GM23248 (cell line): Measurements from ENCODE around the gene TTI1. TPM values are rescaled to one million over a fixed set of nuclear protein-coding genes. Genes with fewer than 3 reads are reported as not detected.

Source experiments
- DNase-seq: peaks from one replicate; pipeline ENCODE4 v3.0.0-alpha.2; 2015
- H2AFZ ChIP-seq: fragments of 200-600 bp; sonication (generic); 2 replicates; pipeline ENCODE4 v1.6.1; 2016; ENCODE audit warnings: antibody characterized with exemption
- H3F3A ChIP-seq: fragments of 200-600 bp; sonication (generic); 2 replicates; pipeline ENCODE4 v1.6.1; 2016; ENCODE audit warnings: mild to moderate bottlenecking, antibody characterized with exemption, mixed run types; ENCODE audit not compliant: insufficient read depth
- H3K27ac ChIP-seq: fragments of 200-600 bp; sonication (generic); 2 replicates; pipeline ENCODE4 v1.5.1; 2016; ENCODE audit warnings: mild to moderate bottlenecking
- H3K27me3 ChIP-seq: fragments of 200-600 bp; sonication (generic); replicated peaks from 2 replicates; pipeline ENCODE4 v1.6.1; 2016; ENCODE audit warnings: mild to moderate bottlenecking; ENCODE audit not compliant: insufficient read depth
- H3K36me3 ChIP-seq: fragments of 200-600 bp; sonication (generic); 2 replicates; pipeline ENCODE4 v1.6.1; 2016; ENCODE audit warnings: low read depth, mild to moderate bottlenecking
- H3K4me1 ChIP-seq: fragments of 200-600 bp; sonication (generic); 2 replicates; pipeline ENCODE4 v1.6.1; 2016; ENCODE audit warnings: mild to moderate bottlenecking; ENCODE audit not compliant: insufficient read depth
- H3K4me2 ChIP-seq: fragments of 200-600 bp; sonication (generic); one replicate; pipeline ENCODE4 v1.6.1; 2016; ENCODE audit warnings: mild to moderate bottlenecking; ENCODE audit not compliant: unreplicated experiment
- H3K4me3 ChIP-seq: fragments of 200-600 bp; sonication (generic); 2 replicates; pipeline ENCODE4 v1.5.1; 2016; ENCODE audit warnings: mild to moderate bottlenecking
- H3K79me2 ChIP-seq: fragments of 200-600 bp; sonication (generic); 2 replicates; pipeline ENCODE4 v1.6.1; 2016; ENCODE audit warnings: mild to moderate bottlenecking; ENCODE audit not compliant: insufficient read depth
- H3K9ac ChIP-seq: fragments of 200-600 bp; sonication (generic); 2 replicates; pipeline ENCODE4 v1.6.1; 2016; ENCODE audit warnings: mild to moderate bottlenecking
- H3K9me2 ChIP-seq: fragments of 200-600 bp; sonication (generic); 2 replicates; pipeline ENCODE4 v1.6.1; 2016; ENCODE audit warnings: mixed run types, mild to moderate bottlenecking, moderate library complexity; ENCODE audit not compliant: insufficient read depth
- H3K9me3 ChIP-seq: fragments of 200-600 bp; sonication (generic); one replicate; pipeline ENCODE4 v1.6.1; 2017; ENCODE audit warnings: low read depth
- H4K20me1 ChIP-seq: fragments of 200-600 bp; sonication (generic); 2 replicates; pipeline ENCODE4 v1.6.0; 2016; ENCODE audit not compliant: insufficient read depth
- EZH2 ChIP-seq: fragments of 200-600 bp; sonication (generic); IDR thresholded peaks from 2 replicates; pipeline ENCODE4 v1.6.1; 2018; ENCODE audit warnings: antibody characterized with exemption, mild to moderate bottlenecking; ENCODE audit not compliant: insufficient read depth, poor library complexity, severe bottlenecking
- EZH2phosphoT487 ChIP-seq: fragments of 200-600 bp; sonication (generic); IDR thresholded peaks from 2 replicates; pipeline ENCODE4 v1.6.1; 2018; ENCODE audit warnings: antibody characterized with exemption, moderate library complexity, mild to moderate bottlenecking, low read depth; ENCODE audit not compliant: insufficient read depth
- WGBS, 2 experiments: methylation state at CpG; one replicate each; pipeline ENCODE4 v1.1.6; 2015 to 2017; ENCODE audit warnings: low lambda C conversion rate in 2 of 2, low coverage in 1 of 2; ENCODE audit errors: missing lambda C conversion rate in 2 of 2; 5-methylcytosine and 5-hydroxymethylcytosine counted together
- in situ Hi-C: fragments of 300-500 bp; cut with MboI; formaldehyde crosslinking; loops from 2 replicates; pipeline ENCODE4 v1.15.0; 2020
- polyA plus RNA-seq: library from polyadenylated mRNA; unstranded; fragments of >200 nt; fragmentation: Nextera tagmentation; extraction: Ambion mirVana; gene quantifications from 2 replicates; pipeline ENCODE4 v1.2.1, GENCODE V29; 2016
- total RNA-seq: library from RNA; depleted of rRNA; stranded (reverse); fragments of >200 nt; shearing (Covaris generic); gene quantifications from 2 replicates; pipeline ENCODE4 v1.2.3, GENCODE V29; 2014

The TTI1 gene
- total and polyA plus RNA-seq, 2 experiments from 2014 or later, result 12.1 to 12.2 TPM

DNA sequence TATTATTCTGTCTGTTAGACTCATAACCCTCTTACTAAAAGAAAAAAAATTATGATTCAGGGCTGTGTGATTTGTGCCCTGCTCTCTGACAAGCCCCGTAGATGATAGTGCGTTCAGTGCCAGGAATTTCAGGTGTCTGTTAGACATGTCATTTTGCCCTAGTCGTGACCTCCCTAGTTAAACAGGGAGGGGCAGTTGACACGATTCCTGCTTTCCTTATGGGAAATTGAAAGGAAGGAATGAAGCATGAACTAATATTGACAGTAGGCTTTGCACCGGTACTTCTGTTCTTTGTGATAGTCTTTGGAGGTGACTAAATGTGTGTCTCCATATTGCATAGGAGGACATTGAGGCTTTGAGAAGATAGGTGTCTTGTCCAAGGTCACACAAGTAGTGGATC, 26.6 kb upstream of the TTI1 start:
- Histone ChIP-seq H3K27ac (no peak overlapping the region), H2AFZ (no peak overlapping the region), H3K4me3 (no peak overlapping the region), H3K9ac (no peak overlapping the region), H3K27me3 (no peaks in the 10 kb centered on the region), H3F3A (peaks cover 23% of the 10 kb centered on the region), H4K20me1 (0 out of 2 replicates have a peak, but pooled peaks cover 6% of the 10 kb centered on the region), H3K36me3 (peaks cover 51% of the 10 kb centered on the region), H3K79me2 (peaks cover 38% of the 10 kb centered on the region), H3K9me3 (no peaks in the 10 kb centered on the region), H3K4me1 (peaks cover 12% of the 10 kb centered on the region; the same call in 1 of the 2 replicates), H3K9me2 (no peaks in the 10 kb centered on the region), H3K4me2 (no peak overlapping the region)
- no peak for TF ChIP-seq EZH2phosphoT487
- TF ChIP-seq EZH2, result no peak
- DNase-seq, result no peak
- WGBS, 2 experiments, result 75 to 78% methylated on average over 5 of the region's 5 CpGs
- in situ Hi-C loops, result loop anchor here (10.0 kb wide), 2 partner anchors 265 to 355 kb away; no protein-coding TSS in a partner anchor

DNA sequence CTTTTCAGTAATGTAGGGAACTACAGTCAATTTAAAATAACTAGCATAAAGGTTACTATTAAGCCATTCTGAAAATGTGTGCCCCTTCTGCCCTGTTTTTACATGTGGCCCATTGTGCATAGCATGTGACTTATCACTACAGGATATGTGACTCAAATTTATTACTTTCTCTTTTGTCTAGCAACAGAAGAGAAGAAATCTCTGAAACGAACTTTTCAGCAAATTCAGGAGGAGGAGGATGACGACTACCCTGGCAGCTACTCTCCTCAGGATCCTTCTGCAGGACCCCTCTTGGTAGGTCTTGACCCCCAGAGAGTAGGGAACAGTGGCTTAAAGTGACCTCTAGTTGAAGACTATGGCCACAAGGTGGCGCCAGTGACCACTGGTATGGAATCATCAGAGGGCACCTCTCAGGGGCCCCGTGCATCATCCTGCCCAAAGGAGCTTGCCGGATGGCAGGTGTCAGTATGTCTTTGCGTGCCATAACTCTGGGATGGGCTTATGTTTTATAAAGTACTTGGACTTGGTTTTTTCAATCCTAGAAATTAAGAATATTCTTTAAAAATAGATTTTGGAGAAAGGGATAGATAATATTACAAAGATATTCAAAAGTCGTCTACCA, 24.2 kb upstream of the TTI1 start:
- peaks cover 25% of the 10 kb centered on the region; the same call in 1 of the 2 replicates for H3F3A ChIP-seq
- H2AFZ ChIP-seq, result no peak overlapping the region
- no peak for TF ChIP-seq EZH2
- no peak for TF ChIP-seq EZH2phosphoT487
- H3K9ac ChIP-seq, result no peak overlapping the region
- H3K9me2 ChIP-seq, result no peaks in the 10 kb centered on the region
- in situ Hi-C loops, result loop anchor here (10.0 kb wide), 2 partner anchors 267 to 357 kb away; no protein-coding TSS in a partner anchor
- WGBS, 2 experiments, result 16 to 20% methylated on average over 7 of the region's 7 CpGs
- H3K4me3 ChIP-seq, result no peak overlapping the region
- H3K36me3 ChIP-seq, result peaks cover 36% of the 10 kb centered on the region
- peaks cover 61% of the 10 kb centered on the region for H3K79me2 ChIP-seq
- H3K4me2 ChIP-seq, result no peak overlapping the region
- H3K9me3 ChIP-seq, result no peaks in the 10 kb centered on the region
- peak; percentile 83 for DNase-seq
- H4K20me1 ChIP-seq, result peaks cover 11% of the 10 kb centered on the region; the same call in 1 of the 2 replicates
- peaks cover 13% of the 10 kb centered on the region; the same call in 1 of the 2 replicates for H3K4me1 ChIP-seq
- no peaks in the 10 kb centered on the region for H3K27me3 ChIP-seq
- no peak overlapping the region for H3K27ac ChIP-seq

DNA sequence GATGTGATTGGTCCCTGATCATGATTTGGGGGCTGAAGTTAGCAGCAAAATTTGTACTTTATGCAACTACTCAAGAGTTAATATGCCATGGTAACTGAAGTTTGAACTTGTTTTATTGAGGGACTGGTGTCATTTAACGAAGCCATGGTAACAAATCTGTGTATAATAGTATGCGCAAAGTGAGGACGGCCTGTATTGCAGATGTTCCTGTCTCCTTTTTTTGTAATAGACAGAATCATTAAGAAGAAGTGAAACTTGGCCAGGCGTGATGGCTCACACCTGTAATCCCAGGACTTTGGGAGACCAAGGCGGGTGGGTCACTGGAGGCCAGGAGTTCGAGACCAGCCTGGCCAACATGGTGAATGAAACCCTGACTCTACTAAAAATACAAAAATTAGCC, 22.6 kb upstream of the TTI1 start:
- no peak overlapping the region for H3K4me2 ChIP-seq
- no peak overlapping the region for H3K4me3 ChIP-seq
- H3K9me2 ChIP-seq, result no peaks in the 10 kb centered on the region
- peaks cover 76% of the 10 kb centered on the region for H3K79me2 ChIP-seq
- no peaks in the 10 kb centered on the region for H3K9me3 ChIP-seq
- 87 to 89% methylated on average over 6 of the region's 6 CpGs for WGBS, 2 experiments
- no peak for DNase-seq
- no peak overlapping the region; the same call in 1 of the 2 replicates for H3K9ac ChIP-seq
- TF ChIP-seq EZH2 (no peak), EZH2phosphoT487 (no peak)
- in situ Hi-C loops, result loop anchor here (10.0 kb wide), 2 partner anchors 269 to 359 kb away; no protein-coding TSS in a partner anchor
- peaks cover 11% of the 10 kb centered on the region; the same call in 1 of the 2 replicates for H4K20me1 ChIP-seq
- no peak overlapping the region for H3K27ac ChIP-seq
- H3K4me1 ChIP-seq, result peaks cover 19% of the 10 kb centered on the region
- H3K27me3 ChIP-seq, result no peaks in the 10 kb centered on the region
- no peak overlapping the region for H2AFZ ChIP-seq
- peaks cover 31% of the 10 kb centered on the region for H3K36me3 ChIP-seq
- peaks cover 39% of the 10 kb centered on the region for H3F3A ChIP-seq

DNA sequence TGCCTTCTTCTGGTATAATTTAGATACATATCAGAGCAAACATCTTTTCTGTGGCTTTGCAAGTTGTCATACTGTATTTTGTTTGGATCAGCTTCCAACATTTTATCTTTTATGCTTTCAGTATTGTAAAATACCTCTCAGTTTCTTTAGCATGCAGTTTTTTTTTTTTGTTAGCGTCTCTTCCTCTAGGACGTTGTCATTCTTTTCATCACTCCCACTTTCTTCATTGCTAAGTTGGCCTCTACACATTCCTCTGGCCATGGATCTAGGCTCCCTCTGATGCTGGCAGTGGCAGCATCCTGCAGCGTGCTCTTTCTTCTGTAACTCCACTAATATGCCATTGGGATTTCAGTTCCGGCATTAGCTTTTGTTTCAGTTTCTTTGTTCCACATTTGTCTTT, 22.0 kb upstream of the TTI1 start:
- no peaks in the 10 kb centered on the region for H3K27me3 ChIP-seq
- H3K4me3 ChIP-seq, result no peak overlapping the region
- no peaks in the 10 kb centered on the region for H3K9me2 ChIP-seq
- H3K9ac ChIP-seq, result no peak overlapping the region; the same call in 1 of the 2 replicates
- peaks cover 13% of the 10 kb centered on the region; the same call in 1 of the 2 replicates for H4K20me1 ChIP-seq
- H3K79me2 ChIP-seq, result peaks cover 74% of the 10 kb centered on the region
- in situ Hi-C loops, result loop anchor here (10.0 kb wide), 2 partner anchors 270 to 360 kb away; no protein-coding TSS in a partner anchor
- WGBS, 2 experiments, result 30 to 40% methylated on average over 4 of the region's 4 CpGs
- TF ChIP-seq EZH2phosphoT487 (no peak), EZH2 (no peak)
- peaks cover 44% of the 10 kb centered on the region for H3F3A ChIP-seq
- no peak overlapping the region for H3K27ac ChIP-seq
- H3K4me2 ChIP-seq, result no peak overlapping the region
- H2AFZ ChIP-seq, result no peak overlapping the region
- peak; percentile 23 for DNase-seq
- H3K4me1 ChIP-seq, result peaks cover 25% of the 10 kb centered on the region
- no peaks in the 10 kb centered on the region for H3K9me3 ChIP-seq
- H3K36me3 ChIP-seq, result peaks cover 28% of the 10 kb centered on the region
